Measurements from ENCODE around the gene NKTR.

GRCh38 chr3:42662813-42663535 lies 62.5 kb downstream of the NKTR start:
- TF ChIP-seq CTCF (IDR thresholded peaks at IDR 0.05) (no peak), ZFX (IDR thresholded peaks at IDR 0.05; ENCODE audit: borderline replicate concordance) (no peak)
